Cardiac septum (tissue), 1 donor: ENCODE data around the gene GAL3ST2. TPM values are rescaled to one million over a fixed set of nuclear protein-coding genes. Genes with fewer than 3 reads are reported as not detected.
A peak's percentile ranks its signal among the peaks of the same experiment; 100 is the strongest.
"Not testable (repeated sequence)": the region's sequence is repeated elsewhere in the genome, so short reads cannot be mapped to it uniquely, and the experiment has no call there.

Experiments used
- DNase-seq: peaks from one replicate; pipeline ENCODE4 v3.0.0-alpha.2; 2020; ENCODE audit warnings: low spot score
- intact Hi-C: fragments of 100-400 bp; cut with DNase I; formaldehyde crosslinking; loops from one replicate; pipeline ENCODE4 v1.14.0; 2022
- total RNA-seq: library from RNA; stranded (reverse); fragmentation: NEBNext Ultra II Directional; extraction: Animal tissue kit (Norgen Biotek cat#: 25700); gene quantifications from one replicate; pipeline ENCODE4 v1.2.1, GENCODE V29; 2021
- donor health status: DM: no; HTN: no; CAD: no.

The GAL3ST2 gene
- total RNA-seq, 1 donor from 2014 or later = not detected

DNA sequence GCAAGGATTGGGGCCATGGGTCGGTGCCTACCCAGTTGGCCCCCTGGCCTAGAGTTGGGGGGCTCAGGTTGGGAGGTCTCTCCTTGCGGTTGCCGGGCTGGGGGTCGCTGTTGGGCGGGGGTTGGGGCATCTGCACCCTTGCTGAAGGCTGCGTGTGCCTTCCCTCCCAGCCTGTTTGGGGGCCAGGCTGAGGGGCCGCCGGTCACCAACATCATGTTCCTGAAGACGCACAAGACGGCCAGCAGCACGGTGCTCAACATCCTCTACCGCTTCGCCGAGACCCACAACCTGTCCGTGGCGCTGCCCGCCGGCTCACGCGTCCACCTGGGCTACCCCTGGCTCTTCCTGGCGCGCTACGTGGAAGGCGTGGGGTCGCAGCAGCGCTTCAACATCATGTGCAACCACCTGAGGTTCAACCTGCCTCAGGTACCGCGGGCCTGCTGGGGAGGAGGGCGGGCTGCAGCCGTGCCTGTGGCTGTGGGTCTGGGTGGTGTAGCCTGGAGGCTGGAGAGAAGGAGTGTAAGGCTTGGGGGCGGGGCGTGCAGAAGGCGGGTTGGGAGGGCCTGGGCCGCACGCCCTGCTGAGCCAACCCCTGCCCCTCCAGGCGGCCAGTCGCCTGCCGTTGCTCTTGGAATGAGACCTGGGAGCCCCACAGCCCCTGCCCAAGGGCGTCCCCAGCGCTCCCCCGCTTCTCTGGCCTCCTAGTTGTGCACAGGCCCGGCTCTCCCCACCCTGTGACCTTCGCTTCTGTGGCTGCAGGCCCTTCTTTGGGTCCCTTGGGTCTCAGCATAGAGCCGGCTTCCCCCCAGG lies 25.2 kb downstream of the GAL3ST2 start:
- intact Hi-C loops = no loop called here
- DNase-seq = no peak

DNA sequence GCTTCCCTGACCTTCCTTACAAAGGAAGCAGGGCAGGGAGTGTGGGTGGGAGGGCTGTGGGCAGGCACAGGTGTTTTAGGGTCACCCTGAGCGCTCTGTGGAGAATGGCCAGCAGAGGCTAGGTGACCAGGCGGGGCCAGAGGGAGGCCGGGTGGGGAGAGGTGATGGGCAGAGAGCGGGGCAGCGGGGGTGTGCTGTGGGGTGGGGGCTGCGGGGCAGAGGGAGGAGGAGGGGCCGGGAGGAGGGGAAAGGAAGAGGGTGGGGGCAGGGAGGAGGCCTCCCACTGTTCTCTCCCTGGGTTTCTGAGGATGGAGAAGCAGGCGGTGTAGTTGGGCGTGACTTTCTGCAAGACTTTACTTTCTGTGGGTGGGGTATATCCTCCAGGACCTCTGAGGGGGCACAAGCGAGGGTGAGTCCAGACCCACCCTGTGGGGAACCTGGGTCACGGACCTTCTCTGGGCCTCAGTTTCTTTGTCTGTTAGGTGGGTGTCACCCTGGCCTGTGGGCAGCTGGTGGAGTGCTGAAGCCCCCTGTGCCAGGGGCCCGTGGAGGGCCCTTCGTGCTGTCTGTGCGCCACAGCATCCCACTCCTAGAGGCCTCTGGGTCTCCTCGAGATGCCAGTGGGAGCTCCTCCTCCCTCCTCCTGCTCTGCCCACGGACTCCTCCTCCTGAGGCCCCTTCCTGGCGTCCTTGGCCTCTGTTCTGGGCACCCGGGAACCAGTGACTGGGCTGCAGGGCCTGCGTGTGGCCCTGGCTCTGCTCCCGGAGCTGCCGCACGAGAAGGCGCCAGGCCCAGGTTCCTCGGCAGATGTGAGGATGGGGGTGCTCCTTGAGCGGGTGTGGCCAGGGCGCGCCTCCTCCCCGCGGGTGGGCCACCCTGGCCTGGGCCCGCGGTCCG lies 26.0 kb downstream of the GAL3ST2 start:
- no peak for DNase-seq
- intact Hi-C loops = no loop called here

DNA sequence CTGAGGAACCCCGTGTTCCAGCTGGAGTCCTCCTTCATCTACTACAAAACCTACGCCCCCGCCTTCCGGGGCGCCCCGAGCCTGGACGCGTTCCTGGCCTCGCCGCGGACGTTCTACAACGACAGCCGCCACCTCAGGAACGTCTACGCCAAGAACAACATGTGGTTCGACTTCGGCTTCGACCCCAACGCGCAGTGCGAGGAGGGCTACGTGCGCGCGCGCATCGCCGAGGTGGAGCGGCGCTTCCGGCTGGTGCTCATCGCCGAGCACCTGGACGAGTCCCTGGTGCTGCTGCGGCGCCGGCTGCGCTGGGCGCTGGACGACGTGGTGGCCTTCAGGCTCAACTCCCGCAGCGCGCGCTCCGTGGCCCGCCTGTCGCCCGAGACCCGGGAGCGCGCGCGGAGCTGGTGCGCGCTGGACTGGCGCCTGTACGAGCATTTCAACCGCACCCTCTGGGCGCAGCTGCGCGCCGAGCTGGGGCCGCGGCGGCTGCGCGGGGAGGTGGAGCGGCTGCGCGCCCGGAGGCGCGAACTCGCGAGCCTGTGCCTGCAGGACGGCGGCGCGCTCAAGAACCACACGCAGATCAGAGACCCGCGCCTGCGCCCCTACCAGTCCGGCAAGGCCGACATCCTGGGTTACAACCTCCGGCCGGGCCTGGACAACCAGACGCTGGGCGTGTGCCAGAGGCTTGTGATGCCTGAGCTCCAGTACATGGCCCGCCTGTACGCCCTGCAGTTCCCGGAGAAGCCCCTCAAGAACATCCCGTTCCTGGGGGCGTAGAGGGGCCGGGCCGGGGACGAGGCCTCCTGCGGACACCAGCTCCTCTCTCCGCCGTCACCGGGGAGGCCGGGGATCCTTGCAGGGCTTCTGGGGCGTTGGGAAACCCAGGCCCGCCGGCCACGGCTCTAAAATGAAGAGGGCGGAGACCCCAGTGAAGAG lies 27.0 kb downstream of the GAL3ST2 start:
- intact Hi-C loops = no loop called here
- no peak for DNase-seq

DNA sequence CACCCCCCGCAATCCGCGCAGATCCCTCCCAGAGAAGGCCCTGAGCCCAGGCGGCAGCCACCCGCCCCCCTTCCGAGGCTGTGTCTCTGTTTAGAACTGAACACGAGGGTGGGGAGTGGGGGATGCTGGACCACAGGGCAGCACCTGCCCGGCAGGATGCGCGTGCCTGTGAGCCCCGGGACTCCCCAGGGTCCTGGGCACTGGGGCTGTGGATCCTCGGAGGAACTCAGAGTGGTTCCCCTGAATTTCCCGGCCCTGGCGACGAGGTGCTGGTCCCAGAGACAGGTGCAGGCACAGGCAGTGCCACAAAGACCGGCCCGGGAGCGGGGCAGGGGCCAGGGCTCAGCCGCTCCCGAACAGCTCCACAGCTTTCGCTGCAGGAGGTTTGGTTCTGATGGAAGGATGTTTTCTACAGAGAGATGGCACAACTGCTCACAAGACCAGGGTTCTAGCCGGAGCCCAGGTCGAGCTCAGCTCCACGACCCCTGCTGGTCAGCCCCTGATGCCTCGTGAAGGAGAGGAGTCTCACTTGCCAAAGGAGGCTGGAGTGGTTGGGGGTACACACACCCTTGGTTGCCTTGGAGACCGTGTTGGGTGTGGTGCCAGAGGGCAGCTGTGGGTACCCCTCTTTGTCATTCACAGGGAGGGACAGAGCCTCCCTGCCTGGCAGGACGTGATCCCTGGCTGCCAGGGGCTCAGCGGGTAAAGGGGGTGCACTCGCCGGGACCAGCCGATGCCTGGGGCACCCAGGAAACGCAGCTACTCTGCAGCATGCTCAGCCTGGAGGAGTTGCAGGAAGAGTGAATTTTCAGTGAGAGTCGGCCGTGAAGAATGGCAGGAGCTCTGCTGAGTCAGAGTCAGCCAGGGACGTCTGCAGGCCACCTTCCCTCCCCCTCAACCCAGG lies 28.0 kb downstream of the GAL3ST2 start:
- intact Hi-C loops = no loop called here
- DNase-seq = no peak

DNA sequence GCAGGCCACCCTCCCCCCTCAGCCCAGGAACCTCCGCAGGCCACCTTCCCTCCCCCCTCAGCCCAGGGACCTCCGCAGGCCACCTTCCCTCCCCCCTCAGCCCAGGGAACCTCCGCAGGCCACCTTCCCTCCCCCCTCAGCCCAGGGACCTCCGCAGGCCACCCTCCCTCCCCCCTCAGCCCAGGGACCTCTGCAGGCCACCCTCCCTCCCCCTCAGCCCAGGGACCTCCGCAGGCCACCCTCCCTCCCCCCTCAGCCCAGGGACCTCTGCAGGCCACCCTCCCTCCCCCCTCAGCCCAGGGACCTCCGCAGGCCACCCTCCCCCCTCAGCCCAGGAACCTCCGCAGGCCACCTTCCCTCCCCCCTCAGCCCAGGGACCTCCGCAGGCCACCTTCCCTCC lies 29.6 kb downstream of the GAL3ST2 start:
- intact Hi-C loops, DNase-seq: not testable (repeated sequence)

DNA sequence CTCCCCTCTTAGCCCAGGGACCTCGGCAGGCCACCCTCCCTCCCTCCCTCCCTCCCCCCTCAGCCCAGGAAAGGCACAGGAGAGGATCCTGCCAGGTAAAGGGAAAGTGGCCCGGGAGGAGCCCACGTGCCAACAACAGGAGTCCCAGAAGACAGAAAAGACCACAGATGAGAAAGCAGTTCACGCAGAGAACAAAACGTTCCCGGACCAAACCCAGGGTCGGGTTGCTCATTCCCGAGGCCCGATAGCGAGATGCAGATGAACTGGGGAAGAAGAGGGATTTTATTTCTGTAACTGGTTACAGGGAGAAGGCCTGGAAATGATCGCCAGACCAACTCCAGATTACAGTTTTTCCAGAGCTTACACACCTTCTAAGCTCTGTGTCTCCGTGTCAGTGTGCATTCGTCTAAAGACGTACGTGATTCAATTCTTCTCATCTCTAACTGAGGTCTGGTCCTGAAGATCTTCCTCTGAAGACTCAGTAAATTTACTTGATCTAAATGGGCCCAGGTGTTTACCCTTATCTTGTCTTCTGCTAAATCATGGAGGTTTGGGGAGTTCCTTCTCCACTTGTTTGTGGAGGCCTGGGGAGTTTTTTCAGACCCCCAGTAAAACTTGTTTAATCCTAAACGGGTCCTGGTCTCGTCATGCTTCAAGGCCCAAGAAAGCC lies 31.6 kb downstream of the GAL3ST2 start:
- intact Hi-C loops = no loop called here
- no peak for DNase-seq

DNA sequence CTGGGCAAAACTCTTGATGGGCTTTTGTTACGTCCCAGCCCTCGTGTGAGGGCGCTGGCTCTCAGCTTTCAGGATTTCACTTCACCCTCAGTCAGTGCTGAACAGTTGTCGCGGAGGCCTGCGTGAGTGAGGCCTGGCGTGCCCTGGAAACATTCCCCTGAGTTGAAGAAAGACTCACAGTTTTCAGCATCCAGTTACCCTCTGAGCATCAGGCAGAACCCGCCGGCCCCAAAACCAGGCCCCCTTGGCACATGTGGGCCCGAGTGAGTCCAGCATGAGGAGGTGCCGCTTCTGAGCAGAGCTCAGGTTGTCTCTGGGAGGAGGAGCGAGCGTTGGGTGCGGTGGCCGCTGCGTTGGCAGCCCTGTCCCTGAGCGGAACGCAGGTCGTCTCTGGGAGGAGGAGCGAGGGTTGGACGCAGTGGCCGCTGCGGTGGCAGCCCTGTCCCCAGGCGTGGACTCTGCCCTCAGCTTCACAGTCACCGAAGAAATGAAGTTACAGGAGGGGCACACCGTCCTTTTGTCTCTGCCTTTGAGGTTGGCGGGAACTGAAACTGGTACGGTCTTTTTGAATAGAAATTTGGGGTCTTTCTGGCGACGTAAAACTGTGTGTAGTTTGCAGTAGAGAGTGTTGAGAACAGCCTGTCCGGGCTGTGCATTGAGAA lies 32.2 kb downstream of the GAL3ST2 start, which contains the start of gene NEU4:
TSS of gene NEU4 (plus strand) at position 473 of the 662 bp plus-strand sequence. CDS start 5,292 bp downstream, outside the sequence.
- intact Hi-C loops = no loop called here
- DNase-seq = no peak

DNA sequence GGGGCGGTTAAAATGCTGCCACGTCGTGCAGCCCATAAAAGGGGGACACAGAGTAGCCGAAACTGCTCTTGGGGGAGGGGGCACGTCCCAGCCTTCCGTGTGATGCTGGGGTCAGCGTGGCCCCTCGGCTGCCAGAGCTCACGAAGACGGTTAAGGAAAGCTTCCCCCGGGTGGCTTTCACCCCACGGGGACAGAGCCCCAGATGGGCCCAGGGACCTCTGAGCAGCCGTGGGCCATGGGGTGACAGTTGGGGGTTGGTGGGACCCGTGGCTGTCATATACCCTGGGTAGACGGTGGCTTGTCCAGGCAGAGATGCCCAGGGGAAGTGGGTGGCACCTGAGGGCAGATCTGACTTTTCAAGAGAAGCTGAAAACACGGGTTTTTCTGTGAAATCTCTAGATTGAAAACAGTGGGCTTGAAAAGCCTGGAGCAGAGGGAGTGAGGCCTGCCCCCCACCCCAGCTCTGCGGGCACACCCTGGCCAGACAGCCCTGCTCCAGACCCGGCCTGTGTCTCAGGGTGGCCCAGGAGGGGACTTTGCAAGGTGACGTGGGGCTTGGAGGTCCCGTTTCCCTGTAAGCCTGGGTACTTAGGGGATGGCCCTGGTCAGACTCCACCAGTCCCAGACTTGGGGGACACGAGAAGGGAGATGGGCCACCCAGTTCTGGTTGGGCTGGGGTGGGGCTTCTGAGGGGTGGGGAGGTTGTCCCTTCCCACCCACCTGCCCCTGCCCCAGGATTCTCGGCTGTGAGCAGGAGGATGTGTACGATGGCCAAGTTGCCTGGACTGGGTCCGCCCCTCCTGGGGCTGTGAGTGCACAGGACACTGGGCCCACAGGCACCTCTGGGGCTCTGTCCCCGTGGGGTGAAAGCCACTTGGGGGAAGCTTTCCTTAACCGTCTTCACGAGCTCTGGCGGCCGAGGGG lies 33.0 kb downstream of the GAL3ST2 start:
- peak; percentile 70 for DNase-seq
- intact Hi-C loops = loop anchor here (1.0 kb wide), 1 partner anchor 49 kb away; the partner anchor contains the start of gene PDCD1

DNA sequence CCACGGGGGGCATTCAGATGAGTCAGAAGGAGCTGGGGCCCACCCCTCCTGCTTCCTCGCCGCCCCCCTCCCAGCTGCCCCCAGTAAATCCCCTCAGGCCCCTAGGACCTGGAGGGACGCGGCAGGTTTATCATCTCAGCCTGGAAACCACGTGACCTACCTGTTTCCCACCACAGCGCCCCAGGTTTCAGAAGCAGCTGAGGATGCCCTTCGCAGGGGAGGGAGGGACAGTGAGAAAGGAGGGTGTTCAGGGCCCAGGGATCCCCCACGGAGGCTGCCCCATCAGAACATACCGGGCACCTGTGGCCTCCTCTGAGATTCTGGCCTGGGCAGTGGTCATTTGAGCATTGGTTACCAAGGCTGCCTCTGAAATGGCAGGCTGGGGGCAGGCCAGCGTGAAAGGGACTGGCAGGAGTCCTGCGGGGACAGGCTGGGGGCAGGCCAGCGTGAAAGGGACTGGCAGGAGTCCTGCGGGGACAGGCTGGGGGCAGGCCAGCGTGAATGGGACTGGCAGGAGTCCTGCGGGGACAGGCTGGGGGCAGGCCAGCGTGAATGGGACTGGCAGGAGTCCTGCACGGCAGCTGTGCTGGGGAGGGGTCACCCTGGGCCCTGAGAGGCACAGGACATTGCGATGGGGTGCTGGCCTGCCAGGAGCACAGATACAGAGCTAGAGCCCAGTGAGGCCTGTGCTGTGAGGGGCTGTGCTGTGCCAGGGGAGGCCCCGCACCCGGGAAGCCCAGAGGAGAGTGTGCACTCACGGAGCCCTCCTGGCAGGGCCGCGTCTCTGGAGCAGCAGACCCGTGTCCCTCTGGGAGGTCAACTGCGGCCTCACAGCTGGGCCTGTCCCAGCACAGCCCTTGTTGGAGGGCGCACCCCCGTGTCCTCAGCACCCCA lies 33.9 kb downstream of the GAL3ST2 start:
- peak; percentile 79 for DNase-seq
- intact Hi-C loops = loop anchor here (1.0 kb wide), 1 partner anchor 48 kb away; the partner anchor contains the start of gene PDCD1

DNA sequence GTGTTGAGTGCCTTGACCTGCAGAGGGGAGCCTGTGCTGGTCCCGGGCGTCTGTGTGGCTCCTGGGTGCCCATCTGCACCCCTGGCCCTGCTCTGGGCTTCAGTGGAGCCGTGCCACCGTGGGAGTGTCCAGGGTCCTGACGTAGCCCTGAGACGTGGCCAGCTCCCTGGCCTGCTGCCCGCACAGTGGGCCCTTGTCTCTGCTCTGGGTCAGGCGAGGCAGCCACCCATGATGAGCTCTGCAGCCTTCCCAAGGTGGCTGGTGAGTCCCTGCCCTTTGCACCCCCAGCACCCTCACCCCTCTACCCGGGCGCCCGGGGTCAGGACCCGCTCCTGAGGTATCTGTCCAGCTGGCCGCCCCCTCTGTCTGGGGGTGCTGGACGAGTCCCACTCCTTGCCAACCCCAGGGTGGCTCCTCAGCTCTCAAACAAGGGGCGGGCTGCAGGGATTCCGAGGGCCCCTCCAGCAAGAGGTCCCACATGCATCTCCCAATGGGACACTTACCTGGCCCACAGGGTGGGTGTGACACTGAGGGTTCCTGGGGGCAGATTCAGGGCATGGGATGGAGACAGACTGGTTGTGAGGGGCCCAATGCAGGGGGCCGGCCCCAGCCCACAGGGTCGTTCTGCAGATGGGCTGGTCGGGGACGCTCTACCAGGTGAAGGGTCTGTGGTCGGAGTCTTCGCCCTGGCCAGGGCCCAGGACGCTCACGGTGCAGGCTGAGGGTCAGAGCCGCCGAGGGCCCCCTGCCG lies 34.8 kb downstream of the GAL3ST2 start:
- peak; percentile 82 for DNase-seq
- intact Hi-C loops = no loop called here

DNA sequence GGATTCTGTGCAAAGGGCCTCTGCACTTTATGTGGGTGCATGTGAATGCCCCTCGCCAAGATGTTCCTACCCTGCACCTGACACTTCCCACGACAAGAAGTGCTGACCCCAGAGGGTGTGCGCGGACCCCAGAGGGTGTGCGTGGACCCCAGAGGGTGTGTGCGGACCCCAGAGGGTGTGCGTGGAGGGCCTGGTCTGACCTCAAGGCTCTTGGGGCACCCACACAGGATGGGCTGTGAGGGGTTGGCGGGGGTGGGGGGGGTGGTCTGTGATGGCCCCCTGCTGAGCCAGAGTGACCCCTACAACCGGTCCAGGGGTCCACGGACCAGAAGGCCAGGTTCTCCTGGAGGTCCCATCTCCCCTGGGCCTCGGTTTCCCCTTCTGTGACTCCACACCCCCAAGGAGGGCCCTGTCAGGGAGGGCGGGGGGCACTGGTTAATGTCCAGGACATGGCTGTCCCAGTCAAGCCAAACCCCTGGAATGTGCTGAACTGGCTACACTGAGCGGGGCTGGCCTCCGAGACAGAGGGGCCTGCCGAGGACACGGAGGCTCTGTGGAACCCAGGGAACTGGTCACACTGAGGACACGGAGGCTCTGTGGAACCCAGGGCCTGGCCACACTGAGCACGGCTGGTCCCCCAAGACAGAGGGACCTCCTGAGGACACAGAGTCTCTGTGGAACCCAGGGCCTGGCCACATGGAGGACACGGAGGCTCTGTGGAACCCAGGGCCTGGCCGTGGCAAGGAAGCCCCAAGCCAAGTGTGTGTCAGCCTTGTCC lies 35.5 kb downstream of the GAL3ST2 start:
- peak; percentile 64 for DNase-seq

DNA sequence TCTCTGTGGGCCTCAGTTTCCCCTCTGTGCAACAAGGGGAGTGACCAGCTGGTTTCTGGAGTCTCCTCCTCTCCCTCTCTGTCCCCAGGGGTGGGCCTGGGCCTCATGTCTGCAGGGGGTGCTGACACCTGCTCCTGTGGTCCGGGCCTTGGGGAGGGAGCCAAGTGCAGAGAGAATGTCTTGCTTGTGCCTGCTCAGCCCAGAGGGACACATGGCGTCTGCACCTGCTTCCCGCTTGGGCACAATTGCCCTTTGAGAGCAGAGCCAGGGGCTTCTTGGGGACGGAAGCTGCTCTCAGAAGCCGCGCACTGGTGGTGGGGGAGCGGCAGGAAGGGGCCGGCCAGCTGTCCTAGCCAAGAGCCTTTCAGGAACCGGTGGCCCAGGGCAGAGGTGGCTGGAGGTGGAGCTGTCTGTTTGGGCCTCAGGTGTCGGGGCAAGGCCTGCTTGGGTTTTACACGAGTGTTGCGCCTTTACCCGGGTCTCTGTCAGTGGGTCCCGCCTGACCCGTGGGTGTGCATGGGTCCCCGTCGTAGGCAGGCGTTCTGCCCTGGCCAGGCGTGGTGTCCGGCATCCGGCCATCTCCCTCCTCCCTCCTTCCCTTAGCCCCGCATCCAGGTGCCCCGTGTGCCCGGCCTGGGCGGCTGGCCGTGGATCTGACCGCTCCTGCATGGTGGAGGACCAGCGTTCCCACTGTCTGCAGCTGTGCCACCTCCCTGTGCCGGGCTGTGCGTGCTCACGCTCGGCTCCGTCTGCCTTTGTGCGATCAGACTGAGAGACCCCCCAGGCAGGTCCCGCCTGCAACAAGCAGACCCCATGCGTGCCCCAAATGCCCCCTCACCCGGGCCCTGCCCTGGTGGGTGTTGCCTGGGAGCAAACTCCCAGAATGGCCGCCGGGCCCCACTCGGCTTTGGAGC lies 36.4 kb downstream of the GAL3ST2 start:
- peak; percentile 60 for DNase-seq
- intact Hi-C loops = no loop called here

More for the DNA sequence above, 35.5 kb downstream of the GAL3ST2 start:
- intact Hi-C loops = no loop called here
